H1 (cell line): ENCODE data around the gene GREB1. TPM values are rescaled to one million over a fixed set of nuclear protein-coding genes. Genes with fewer than 3 reads are reported as not detected.

Source experiments
- CTCF ChIA-PET: fragments of 300-600 bp; sonication (Branson Sonifier 250); formaldehyde crosslinking; loops from one replicate; lab custom pipeline; 2021; ENCODE audit not compliant: partially characterized antibody; lab: Charles Lee
- POLR2A ChIA-PET: fragments of 300-600 bp; sonication (Branson Sonifier 250); formaldehyde crosslinking; loops from one replicate; lab custom pipeline; 2021; ENCODE audit warnings: inconsistent platforms; ENCODE audit not compliant: partially characterized antibody; lab: Charles Lee
- DNase-seq, 2 experiments: peaks; one replicate each; pipeline versions ENCODE4 v3.0.0 to v3.0.0-alpha.2; 2010 to 2022; ENCODE audit warnings: low spot score in 2 of 2, low read depth in 1 of 2, mixed read lengths in 1 of 2
- FAIRE-seq: peaks from 2 replicates; lab custom pipeline; 2011; peaks lifted over from hg19 to GRCh38; lab: Jason Lieb, UNC
- H2AFZ ChIP-seq: 2 replicates; pipeline ENCODE4 v1.8.1; 2012; ENCODE audit warnings: low read length, inconsistent platforms
- H2AK5ac ChIP-seq: 2 replicates; pipeline ENCODE4 v1.6.1; 2013; ENCODE audit warnings: low read depth, low read length
- H2BK120ac ChIP-seq: replicated peaks from 2 replicates; pipeline ENCODE3; 2013; ENCODE audit warnings: low read depth, low read length, inconsistent platforms
- H2BK12ac ChIP-seq: 2 replicates; pipeline ENCODE4 v1.6.1; 2013; ENCODE audit warnings: low read depth, low read length
- H2BK15ac ChIP-seq: 2 replicates; pipeline ENCODE4 v1.6.1; 2013; ENCODE audit warnings: low read length
- H2BK20ac ChIP-seq: 2 replicates; pipeline ENCODE4 v1.6.1; 2013; ENCODE audit warnings: low read length
- H2BK5ac ChIP-seq: 2 replicates; pipeline ENCODE4 v1.6.1; 2013; ENCODE audit warnings: low read depth, low read length
- H3K14ac ChIP-seq: 2 replicates; pipeline ENCODE4 v1.6.1; 2013; ENCODE audit warnings: inconsistent platforms; ENCODE audit not compliant: insufficient read length
- H3K18ac ChIP-seq: 2 replicates; pipeline ENCODE4 v1.6.1; 2013; ENCODE audit warnings: low read length; ENCODE audit errors: extremely low read depth
- H3K23ac ChIP-seq: 2 replicates; pipeline ENCODE4 v1.6.1; 2013; ENCODE audit warnings: inconsistent platforms; ENCODE audit not compliant: insufficient read length
- H3K23me2 ChIP-seq: 2 replicates; pipeline ENCODE4 v1.6.1; 2013; ENCODE audit warnings: low read depth, low read length
- H3K27ac ChIP-seq: 2 replicates; pipeline ENCODE4 v1.6.1; 2011; ENCODE audit warnings: low read depth, low read length, inconsistent platforms
- H3K27me3 ChIP-seq, 4 experiments: replicated peaks in 1 of 4; 1 replicate in 1 of 4; 2 replicates in 3 of 4; pipeline versions ENCODE4 v1.6.1 to v1.8.1; 2011 to 2013; ENCODE audit warnings: low read length in 3 of 4, mild to moderate bottlenecking in 3 of 4, inconsistent platforms in 2 of 4, mixed read lengths in 2 of 4, moderate library complexity in 1 of 4; ENCODE audit not compliant: control insufficient read depth in 3 of 4, insufficient read depth in 3 of 4; ENCODE audit errors: extremely low read depth in 1 of 4
- H3K36me3 ChIP-seq, 4 experiments: 2 replicates each; pipeline versions ENCODE4 v1.6.1 to v1.8.1; 2011 to 2013; ENCODE audit warnings: mild to moderate bottlenecking in 4 of 4, low read length in 3 of 4, moderate library complexity in 2 of 4, control low read depth in 1 of 4, inconsistent platforms in 1 of 4; ENCODE audit not compliant: insufficient read depth in 4 of 4, control insufficient read depth in 2 of 4
- H3K4ac ChIP-seq: replicated peaks from 2 replicates; pipeline ENCODE3; 2013; ENCODE audit warnings: low read length, low read depth, mixed read lengths, inconsistent platforms; ENCODE audit not compliant: insufficient read length
- H3K4me1 ChIP-seq, 4 experiments: replicated peaks in 1 of 4; 1 replicate in 1 of 4; 2 replicates in 3 of 4; pipeline versions ENCODE4 v1.6.1 to v1.8.1; 2011 to 2013; ENCODE audit warnings: low read length in 3 of 4, inconsistent platforms in 2 of 4, mixed read lengths in 1 of 4; ENCODE audit not compliant: insufficient read depth in 4 of 4, control insufficient read depth in 3 of 4
- H3K4me2 ChIP-seq, 2 experiments: 2 replicates each; pipeline versions ENCODE4 v1.6.1 to v1.8.1; 2011 to 2013; ENCODE audit warnings: low read depth in 2 of 2, low read length in 2 of 2, control low read depth in 1 of 2, inconsistent platforms in 1 of 2, mild to moderate bottlenecking in 1 of 2; ENCODE audit not compliant: insufficient read depth in 1 of 2
- H3K4me3 ChIP-seq, 4 experiments: fragments of 200-600, 300-600 bp in 1 of 4; sonication (generic), shearing (Covaris generic), sonication (Bioruptor Twin) in 1 of 4; 2 replicates each; pipeline versions ENCODE4 v1.5.1 to v1.8.1; 2011 to 2016; ENCODE audit warnings: low read length in 4 of 4, low read depth in 3 of 4, control low read depth in 2 of 4, inconsistent platforms in 2 of 4, mild to moderate bottlenecking in 2 of 4, mixed read lengths in 1 of 4, moderate library complexity in 1 of 4; ENCODE audit not compliant: insufficient read depth in 2 of 4; ENCODE audit errors: extremely low read depth in 1 of 4
- H3K56ac ChIP-seq: replicated peaks from 2 replicates; pipeline ENCODE3; 2013; ENCODE audit warnings: low read depth, mild to moderate bottlenecking, mixed read lengths, low read length, inconsistent platforms; ENCODE audit not compliant: insufficient read length
- H3K79me1 ChIP-seq: 2 replicates; pipeline ENCODE4 v1.6.1; 2013; ENCODE audit warnings: low read depth, low read length, control low read depth
- H3K79me2 ChIP-seq, 2 experiments: 2 replicates each; pipeline versions ENCODE4 v1.6.1 to v1.8.1; 2012 to 2013; ENCODE audit warnings: low read length in 2 of 2, mild to moderate bottlenecking in 2 of 2, inconsistent platforms in 1 of 2; ENCODE audit not compliant: insufficient read depth in 2 of 2, control insufficient read depth in 1 of 2
- H3K9ac ChIP-seq, 4 experiments: replicated peaks in 1 of 4; 1 replicate in 1 of 4; 2 replicates in 3 of 4; pipeline versions ENCODE4 v1.6.1 to v1.8.1; 2011 to 2013; ENCODE audit warnings: low read depth in 3 of 4, low read length in 3 of 4, control low read depth in 2 of 4, mild to moderate bottlenecking in 2 of 4, moderate library complexity in 2 of 4, inconsistent platforms in 1 of 4; ENCODE audit errors: extremely low read depth in 1 of 4
- H3K9me3 ChIP-seq, 2 experiments: 2 replicates each; pipeline versions ENCODE4 v1.6.1 to v1.8.1; 2012 to 2013; ENCODE audit warnings: mild to moderate bottlenecking in 2 of 2, moderate library complexity in 2 of 2, control low read depth in 1 of 2, inconsistent platforms in 1 of 2, low read depth in 1 of 2, low read length in 1 of 2, mixed read lengths in 1 of 2; ENCODE audit not compliant: insufficient read depth in 2 of 2
- H4K20me1 ChIP-seq, 2 experiments: replicated peaks in 1 of 2; 2 replicates each; pipeline versions ENCODE3 to v1.8.1; 2011 to 2013; ENCODE audit warnings: inconsistent platforms in 2 of 2, low read length in 2 of 2, mild to moderate bottlenecking in 1 of 2; ENCODE audit not compliant: insufficient read depth in 2 of 2, control insufficient read depth in 1 of 2
- H4K5ac ChIP-seq: 2 replicates; pipeline ENCODE4 v1.6.1; 2013; ENCODE audit warnings: low read length, low read depth, mixed read lengths, inconsistent platforms; ENCODE audit not compliant: insufficient read length
- H4K8ac ChIP-seq: 2 replicates; pipeline ENCODE4 v1.8.0; 2013; ENCODE audit warnings: mild to moderate bottlenecking, moderate library complexity, low read length, inconsistent platforms; ENCODE audit not compliant: insufficient read depth; ENCODE audit errors: extremely low read depth
- H4K91ac ChIP-seq: replicated peaks from 2 replicates; pipeline ENCODE3; 2013; ENCODE audit warnings: low read length, mixed read lengths, inconsistent platforms; ENCODE audit not compliant: insufficient read length
- ASH2L ChIP-seq: fragments of 200-600, 300-600 bp; sonication (generic); IDR thresholded peaks from one replicate; pipeline ENCODE4 v1.7.1; 2017; ENCODE audit warnings: low read length
- JUN ChIP-seq: IDR thresholded peaks from 2 replicates; pipeline ENCODE4 v1.6.1; 2011; ENCODE audit warnings: low read depth, mild to moderate bottlenecking, improper control_type of control experiment, low read length
- MAFK ChIP-seq: IDR thresholded peaks from 2 replicates; pipeline ENCODE4 v1.6.1; 2012; ENCODE audit warnings: low read depth, mild to moderate bottlenecking, improper control_type of control experiment, low read length
- MAX ChIP-seq: IDR thresholded peaks from 2 replicates; pipeline ENCODE4 v1.6.1; 2012; ENCODE audit warnings: inconsistent platforms
- NANOG ChIP-seq: IDR thresholded peaks from 2 replicates; pipeline ENCODE4 v1.6.1; 2011; ENCODE audit warnings: low read length, low read depth, mild to moderate bottlenecking, inconsistent platforms; ENCODE audit not compliant: insufficient read depth, poor library complexity, severe bottlenecking
- PHF8 ChIP-seq: fragments of 200-600 bp; sonication (generic); conservative IDR thresholded peaks from 2 replicates; pipeline ENCODE4 v1.7.1; 2012; ENCODE audit warnings: low read depth, mild to moderate bottlenecking, inconsistent platforms, low read length, moderate library complexity
- POU5F1 ChIP-seq: IDR thresholded peaks from 2 replicates; pipeline ENCODE4 v1.6.1; 2011; ENCODE audit warnings: low read depth, mild to moderate bottlenecking, low read length, moderate library complexity
- SIN3A ChIP-seq, 2 experiments: IDR thresholded peaks in 1 of 2; conservative IDR thresholded peaks in 1 of 2; 2 replicates each; pipeline ENCODE4 v1.6.1; 2011 to 2012; ENCODE audit warnings: low read length in 2 of 2, improper control_type of control experiment in 1 of 2, low read depth in 1 of 2, mild to moderate bottlenecking in 1 of 2
- WGBS, 2 experiments: shearing (Covaris generic) in 1 of 2; methylation state at CpG; one replicate each; pipeline versions ENCODE4 v1.1.6 to v1.1.7; 2013 to 2015; ENCODE audit warnings: low lambda C conversion rate in 2 of 2, mixed read lengths in 2 of 2, inconsistent platforms in 1 of 2, low coverage in 1 of 2, missing lambda C conversion rate in 1 of 2; ENCODE audit not compliant: insufficient replicate concordance in 2 of 2, insufficient coverage in 1 of 2, insufficient read length in 1 of 2; ENCODE audit errors: extremely low coverage in 1 of 2, missing lambda C conversion rate in 1 of 2; 5-methylcytosine and 5-hydroxymethylcytosine counted together
- polyA plus RNA-seq, 7 experiments: library from polyadenylated mRNA; depleted of rRNA in 3 of 7; stranded (reverse) in 5 of 7; unstranded in 2 of 7; fragments of >200 nt in 5 of 7; fragments of 200-250 nt in 2 of 7; gene quantifications; 1 replicate in 5 of 7; 2 replicates in 1 of 7; 4 replicates in 1 of 7; pipeline versions ENCODE4 v1.2.1 to v1.2.3, GENCODE V29; 2011 to 2013; ENCODE audit warnings: missing spikeins in 2 of 7, mixed read lengths in 2 of 7
- total RNA-seq: library from RNA; stranded (reverse); fragmentation: NEBNext Ultra II Directional; extraction: Animal tissue kit (Norgen Biotek cat#: 25700); gene quantifications from 2 replicates; pipeline ENCODE4 v1.2.1, GENCODE V29; 2021

Gene GREB1
- total and polyA plus RNA-seq, 2 of the 8 experiments (the other 6 are each of a cell fraction or from before 2014, with no cell fraction given): 7.9 to 43.4 TPM

GRCh38 chr2:11659115-11659475 lies 125.2 kb downstream of the GREB1 start:
- CTCF ChIA-PET: interaction anchor here (1.5 to 6.4 kb wide), 4 partner anchors 9 to 77 kb away, joined by 4 to 37 read pairs (median 6); no protein-coding TSS in a partner anchor
- H2BK120ac ChIP-seq: no peak overlapping the region
- DNase-seq: no peak
- H3K14ac ChIP-seq: no peak overlapping the region
- H2BK5ac ChIP-seq: no peak overlapping the region
- no peak overlapping the region for H2AK5ac ChIP-seq
- no peak overlapping the region for H4K5ac ChIP-seq
- H3K18ac ChIP-seq: no peak overlapping the region
- no peak overlapping the region for H3K56ac ChIP-seq
- H3K79me1 ChIP-seq: no peaks in the 10 kb centered on the region
- no peak overlapping the region for H2BK12ac ChIP-seq
- no peaks in the 10 kb centered on the region for H3K79me2 ChIP-seq
- no peak for FAIRE-seq
- H3K9ac ChIP-seq: no peak overlapping the region
- 97% methylated on average over 11 of the region's 11 CpGs; no CpG with 5 or more reads in 1 of the 2 experiments for WGBS, 2 experiments
- no peak overlapping the region for H3K23ac ChIP-seq
- peaks cover 6% of the 10 kb centered on the region in 2 experiments; a peak in 2 of 4 replicates for H3K9me3 ChIP-seq
- no peak overlapping the region for H3K4me3 ChIP-seq
- H2BK15ac ChIP-seq: no peak overlapping the region
- H3K4me1 ChIP-seq: no peaks in the 10 kb centered on the region
- H4K8ac ChIP-seq: no peak overlapping the region
- no peaks in the 10 kb centered on the region for H3K27me3 ChIP-seq
- H3K27ac ChIP-seq: no peak overlapping the region
- no peaks in the 10 kb centered on the region for H3K23me2 ChIP-seq
- no peak overlapping the region for H3K4me2 ChIP-seq
- no peak overlapping the region for H3K4ac ChIP-seq
- H2BK20ac ChIP-seq: no peak overlapping the region
- H2AFZ ChIP-seq: no peak overlapping the region
- POLR2A ChIA-PET: no interaction called here
- no peak overlapping the region for H4K91ac ChIP-seq
- no peaks in the 10 kb centered on the region for H3K36me3 ChIP-seq
- H4K20me1 ChIP-seq: no peaks in the 10 kb centered on the region
- TF ChIP-seq JUN: no peak
- TF ChIP-seq PHF8: no peak
- TF ChIP-seq MAX: no peak
- no peak for TF ChIP-seq NANOG
- TF ChIP-seq SIN3A (conservative IDR thresholded peaks at IDR 0.05 in 1 of 2, IDR thresholded peaks at IDR 0.05 in 1 of 2; ENCODE audit: low read depth in 1 of 2, low read length in 2 of 2): no peak
- no peak for TF ChIP-seq POU5F1
- no peak for TF ChIP-seq MAFK
- TF ChIP-seq ASH2L: no peak
